ENCODE data around the gene GALNT18.

Gene GALNT18

GRCh38 chr11:11329062-11329806 is 292.6 kb downstream of the GALNT18 start:
- H2BK5ac ChIP-seq (ENCODE audit: low read length), result no peak overlapping the region
- no peak overlapping the region for H3K4me2 ChIP-seq (ENCODE audit: insufficient read depth, low read length, poor library complexity, severe bottlenecking)
- no peak overlapping the region for H3K4ac ChIP-seq (ENCODE audit: low read length)
- no peak overlapping the region for H4K8ac ChIP-seq (ENCODE audit: low read depth, low read length)
- no peak overlapping the region for H3K9ac ChIP-seq (ENCODE audit: low read depth, low read length, poor library complexity)
- H3K4me1 ChIP-seq (ENCODE audit: control insufficient read depth in 2 of 2, insufficient read depth in 1 of 2, low read depth in 1 of 2, low read length in 2 of 2), result no peaks in the 10 kb centered on the region
- H2BK15ac ChIP-seq (ENCODE audit: low read length), result no peak overlapping the region
- DNase-seq (ENCODE audit: low spot score), result no peak
- H3K18ac ChIP-seq (ENCODE audit: low read length), result no peak overlapping the region
- peak overlapping the region in 1 of 2 donors; percentile 5 for H3K4me3 ChIP-seq (ENCODE audit: low read length in 2 of 2)
- H3K79me1 ChIP-seq (ENCODE audit: low read depth, low read length), result no peaks in the 10 kb centered on the region
- no peak overlapping the region for H2AK5ac ChIP-seq (ENCODE audit: low read depth, low read length)
- no peak overlapping the region for H3K23ac ChIP-seq (ENCODE audit: low read depth, low read length, poor library complexity)
- H3K9me3 ChIP-seq (replicated peaks in 1 of 2; ENCODE audit: control insufficient read depth in 2 of 2, insufficient read depth in 1 of 2, low read depth in 1 of 2, low read length in 2 of 2), result no peaks in the 10 kb centered on the region
- H2AFZ ChIP-seq (ENCODE audit: low read length), result no peak overlapping the region
- H3K14ac ChIP-seq (ENCODE audit: low read length), result no peak overlapping the region
- H3K27me3 ChIP-seq (ENCODE audit: control insufficient read depth in 3 of 3, insufficient read depth in 3 of 3, low read depth in 1 of 3, low read length in 3 of 3), result no peaks in the 10 kb centered on the region
- no peak overlapping the region for H3K27ac ChIP-seq (replicated peaks; ENCODE audit: low read length)
- H4K91ac ChIP-seq (ENCODE audit: low read depth, low read length, poor library complexity), result no peak overlapping the region
- no peak overlapping the region for H2BK120ac ChIP-seq (ENCODE audit: low read depth, low read length)
- WGBS, 2 donors (ENCODE audit: extremely low coverage in 2 of 2, insufficient read length in 2 of 2, insufficient replicate concordance in 1 of 2), result no CpG with 5 or more reads among the region's 4 CpGs
- H2BK12ac ChIP-seq (ENCODE audit: low read length), result no peak overlapping the region
- no peaks in the 10 kb centered on the region for H3K36me3 ChIP-seq (replicated peaks in 1 of 2; ENCODE audit: control insufficient read depth in 2 of 2, insufficient read depth in 2 of 2, low read length in 2 of 2)

DNA sequence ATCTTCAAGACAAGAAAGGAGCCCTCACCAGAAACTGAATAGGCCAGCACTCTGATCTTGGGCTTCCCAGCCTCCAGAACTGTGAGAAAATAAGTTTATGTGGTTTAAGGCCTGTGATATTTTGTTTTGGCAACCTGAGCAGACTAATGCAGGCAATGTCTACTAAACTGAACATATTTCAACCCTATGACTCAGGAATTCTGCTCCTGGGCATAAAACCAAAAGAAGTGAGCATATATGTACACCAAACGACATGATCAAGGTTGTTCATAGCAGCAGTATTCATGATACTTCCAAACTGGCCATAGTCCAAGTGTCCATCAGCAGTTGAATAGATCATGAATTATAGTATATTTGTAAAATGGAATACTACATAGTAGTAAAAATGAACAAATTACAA is 297.7 kb downstream of the GALNT18 start:
- H3K14ac ChIP-seq (ENCODE audit: low read length), result no peak overlapping the region
- H4K8ac ChIP-seq (ENCODE audit: low read depth, low read length), result no peak overlapping the region
- H2BK15ac ChIP-seq (ENCODE audit: low read length), result no peak overlapping the region
- no peaks in the 10 kb centered on the region for H3K79me1 ChIP-seq (ENCODE audit: low read depth, low read length)
- no peak for DNase-seq (ENCODE audit: low spot score)
- H2AFZ ChIP-seq (ENCODE audit: low read length), result no peak overlapping the region
- no peak overlapping the region for H4K91ac ChIP-seq (ENCODE audit: low read depth, low read length, poor library complexity)
- no peak overlapping the region for H3K4me2 ChIP-seq (ENCODE audit: insufficient read depth, low read length, poor library complexity, severe bottlenecking)
- WGBS, 2 donors (ENCODE audit: extremely low coverage in 2 of 2, insufficient read length in 2 of 2, insufficient replicate concordance in 1 of 2), result no CpG with 5 or more reads among the region's 1 CpG
- H2BK5ac ChIP-seq (ENCODE audit: low read length), result no peak overlapping the region
- H3K4me3 ChIP-seq (ENCODE audit: low read length in 2 of 2), result no peak overlapping the region
- no peaks in the 10 kb centered on the region for H3K36me3 ChIP-seq (replicated peaks in 1 of 2; ENCODE audit: control insufficient read depth in 2 of 2, insufficient read depth in 2 of 2, low read length in 2 of 2)
- H3K9ac ChIP-seq (ENCODE audit: low read depth, low read length, poor library complexity), result no peak overlapping the region
- peaks cover 0 to 5% of the 10 kb centered on the region in 2 donors for H3K4me1 ChIP-seq (ENCODE audit: control insufficient read depth in 2 of 2, insufficient read depth in 1 of 2, low read depth in 1 of 2, low read length in 2 of 2)
- no peak overlapping the region for H3K4ac ChIP-seq (ENCODE audit: low read length)
- H3K27ac ChIP-seq (replicated peaks; ENCODE audit: low read length), result no peak overlapping the region
- H2AK5ac ChIP-seq (ENCODE audit: low read depth, low read length), result no peak overlapping the region
- no peak overlapping the region for H2BK12ac ChIP-seq (ENCODE audit: low read length)
- no peak overlapping the region for H3K18ac ChIP-seq (ENCODE audit: low read length)
- H3K23ac ChIP-seq (ENCODE audit: low read depth, low read length, poor library complexity), result no peak overlapping the region
- peaks cover 0 to 1% of the 10 kb centered on the region in 2 donors for H3K9me3 ChIP-seq (replicated peaks in 1 of 2; ENCODE audit: control insufficient read depth in 2 of 2, insufficient read depth in 1 of 2, low read depth in 1 of 2, low read length in 2 of 2)
- H3K27me3 ChIP-seq (ENCODE audit: control insufficient read depth in 3 of 3, insufficient read depth in 3 of 3, low read depth in 1 of 3, low read length in 3 of 3), result no peaks in the 10 kb centered on the region
- no peak overlapping the region for H2BK120ac ChIP-seq (ENCODE audit: low read depth, low read length)

GRCh38 chr11:11322101-11322500 is 299.7 kb downstream of the GALNT18 start:
- Histone ChIP-seq H3K4me1 (ENCODE audit: control insufficient read depth in 2 of 2, insufficient read depth in 1 of 2, low read depth in 1 of 2, low read length in 2 of 2) (peaks cover 0 to 5% of the 10 kb centered on the region in 2 donors), H3K9me3 (replicated peaks in 1 of 2; ENCODE audit: control insufficient read depth in 2 of 2, insufficient read depth in 1 of 2, low read depth in 1 of 2, low read length in 2 of 2) (peaks cover 0 to 1% of the 10 kb centered on the region in 2 donors), H2BK12ac (ENCODE audit: low read length) (no peak overlapping the region), H3K4me2 (ENCODE audit: insufficient read depth, low read length, poor library complexity, severe bottlenecking) (no peak overlapping the region), H3K14ac (ENCODE audit: low read length) (no peak overlapping the region), H3K18ac (ENCODE audit: low read length) (no peak overlapping the region), H3K79me1 (ENCODE audit: low read depth, low read length) (no peaks in the 10 kb centered on the region), H3K36me3 (replicated peaks in 1 of 2; ENCODE audit: control insufficient read depth in 2 of 2, insufficient read depth in 2 of 2, low read length in 2 of 2) (no peaks in the 10 kb centered on the region), H2AK5ac (ENCODE audit: low read depth, low read length) (no peak overlapping the region), H3K27me3 (ENCODE audit: control insufficient read depth in 3 of 3, insufficient read depth in 3 of 3, low read depth in 1 of 3, low read length in 3 of 3) (no peaks in the 10 kb centered on the region), H3K4me3 (ENCODE audit: low read length in 2 of 2) (no peak overlapping the region), H3K9ac (ENCODE audit: low read depth, low read length, poor library complexity) (no peak overlapping the region), H2AFZ (ENCODE audit: low read length) (no peak overlapping the region), H2BK5ac (ENCODE audit: low read length) (no peak overlapping the region), H4K8ac (ENCODE audit: low read depth, low read length) (no peak overlapping the region), H3K23ac (ENCODE audit: low read depth, low read length, poor library complexity) (no peak overlapping the region), H4K91ac (ENCODE audit: low read depth, low read length, poor library complexity) (no peak overlapping the region), H3K27ac (replicated peaks; ENCODE audit: low read length) (no peak overlapping the region), H2BK15ac (ENCODE audit: low read length) (no peak overlapping the region), H3K4ac (ENCODE audit: low read length) (no peak overlapping the region), H2BK120ac (ENCODE audit: low read depth, low read length) (no peak overlapping the region)
- no peak for DNase-seq (ENCODE audit: low spot score)

DNA sequence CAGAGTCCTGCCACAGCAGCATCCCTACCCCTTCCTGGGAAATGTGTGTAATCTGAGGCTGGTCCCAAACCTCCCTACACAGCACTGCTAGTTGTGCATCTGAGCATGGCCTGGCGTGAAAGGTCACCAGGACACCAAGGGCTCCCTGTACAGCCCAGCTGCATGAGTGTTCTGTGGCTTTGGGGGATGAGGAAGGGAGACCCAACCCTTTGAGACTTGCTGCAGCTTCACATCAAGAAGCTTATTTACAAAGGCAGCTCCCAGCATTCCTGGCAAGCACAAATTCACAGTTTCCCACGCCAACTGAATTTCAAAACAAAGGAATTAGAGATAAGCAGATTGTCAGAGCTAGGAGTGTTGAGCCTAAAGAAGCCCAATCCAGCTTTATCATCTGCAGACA is 301.0 kb downstream of the GALNT18 start:
- no peak overlapping the region for H2AK5ac ChIP-seq (ENCODE audit: low read depth, low read length)
- H3K79me1 ChIP-seq (ENCODE audit: low read depth, low read length), result no peaks in the 10 kb centered on the region
- WGBS, 2 donors (ENCODE audit: extremely low coverage in 2 of 2, insufficient read length in 2 of 2, insufficient replicate concordance in 1 of 2), result no CpG with 5 or more reads among the region's 2 CpGs
- H2BK5ac ChIP-seq (ENCODE audit: low read length), result no peak overlapping the region
- H3K4me1 ChIP-seq (ENCODE audit: control insufficient read depth in 2 of 2, insufficient read depth in 1 of 2, low read depth in 1 of 2, low read length in 2 of 2), result peaks cover 0 to 5% of the 10 kb centered on the region in 2 donors
- no peak overlapping the region for H2BK120ac ChIP-seq (ENCODE audit: low read depth, low read length)
- H2BK15ac ChIP-seq (ENCODE audit: low read length), result no peak overlapping the region
- peaks cover 0 to 1% of the 10 kb centered on the region in 2 donors for H3K9me3 ChIP-seq (replicated peaks in 1 of 2; ENCODE audit: control insufficient read depth in 2 of 2, insufficient read depth in 1 of 2, low read depth in 1 of 2, low read length in 2 of 2)
- H4K8ac ChIP-seq (ENCODE audit: low read depth, low read length), result no peak overlapping the region
- no peak overlapping the region for H3K4me2 ChIP-seq (ENCODE audit: insufficient read depth, low read length, poor library complexity, severe bottlenecking)
- H2AFZ ChIP-seq (ENCODE audit: low read length), result no peak overlapping the region
- no peak overlapping the region for H3K27ac ChIP-seq (replicated peaks; ENCODE audit: low read length)
- H3K23ac ChIP-seq (ENCODE audit: low read depth, low read length, poor library complexity), result no peak overlapping the region
- no peak overlapping the region for H3K4ac ChIP-seq (ENCODE audit: low read length)
- no peaks in the 10 kb centered on the region for H3K36me3 ChIP-seq (replicated peaks in 1 of 2; ENCODE audit: control insufficient read depth in 2 of 2, insufficient read depth in 2 of 2, low read length in 2 of 2)
- no peak overlapping the region for H3K4me3 ChIP-seq (ENCODE audit: low read length in 2 of 2)
- no peak overlapping the region for H3K9ac ChIP-seq (ENCODE audit: low read depth, low read length, poor library complexity)
- peak overlapping the region; percentile 18 for H3K18ac ChIP-seq (ENCODE audit: low read length)
- no peaks in the 10 kb centered on the region for H3K27me3 ChIP-seq (ENCODE audit: control insufficient read depth in 3 of 3, insufficient read depth in 3 of 3, low read depth in 1 of 3, low read length in 3 of 3)
- no peak overlapping the region for H2BK12ac ChIP-seq (ENCODE audit: low read length)
- no peak for DNase-seq (ENCODE audit: low spot score)
- no peak overlapping the region for H4K91ac ChIP-seq (ENCODE audit: low read depth, low read length, poor library complexity)
- H3K14ac ChIP-seq (ENCODE audit: low read length), result no peak overlapping the region

All from neuronal stem cell (in vitro differentiated cells).